GM12874 (cell line): ENCODE measurements around the gene PKD2.

Experiments used
- TF ChIP-seq, protein P1 (sequence below): IDR thresholded peaks from 2 replicates; pipeline ENCODE4 v1.5.1; 2011; ENCODE audit warnings: low read depth, mild to moderate bottlenecking, control low read depth, low read length, moderate library complexity; ENCODE audit not compliant: insufficient read depth

PKD2 gene

DNA sequence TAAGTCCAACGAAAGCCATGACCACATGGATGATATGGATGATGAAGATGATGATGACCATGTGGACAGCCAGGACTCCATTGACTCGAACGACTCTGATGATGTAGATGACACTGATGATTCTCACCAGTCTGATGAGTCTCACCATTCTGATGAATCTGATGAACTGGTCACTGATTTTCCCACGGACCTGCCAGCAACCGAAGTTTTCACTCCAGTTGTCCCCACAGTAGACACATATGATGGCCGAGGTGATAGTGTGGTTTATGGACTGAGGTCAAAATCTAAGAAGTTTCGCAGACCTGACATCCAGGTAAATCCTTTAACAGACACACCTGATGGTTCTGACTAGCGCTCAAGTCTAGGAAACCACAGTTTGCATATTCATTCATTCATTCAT lies 25.9 kb upstream of the PKD2 start:
- TF ChIP-seq, protein P1, sequence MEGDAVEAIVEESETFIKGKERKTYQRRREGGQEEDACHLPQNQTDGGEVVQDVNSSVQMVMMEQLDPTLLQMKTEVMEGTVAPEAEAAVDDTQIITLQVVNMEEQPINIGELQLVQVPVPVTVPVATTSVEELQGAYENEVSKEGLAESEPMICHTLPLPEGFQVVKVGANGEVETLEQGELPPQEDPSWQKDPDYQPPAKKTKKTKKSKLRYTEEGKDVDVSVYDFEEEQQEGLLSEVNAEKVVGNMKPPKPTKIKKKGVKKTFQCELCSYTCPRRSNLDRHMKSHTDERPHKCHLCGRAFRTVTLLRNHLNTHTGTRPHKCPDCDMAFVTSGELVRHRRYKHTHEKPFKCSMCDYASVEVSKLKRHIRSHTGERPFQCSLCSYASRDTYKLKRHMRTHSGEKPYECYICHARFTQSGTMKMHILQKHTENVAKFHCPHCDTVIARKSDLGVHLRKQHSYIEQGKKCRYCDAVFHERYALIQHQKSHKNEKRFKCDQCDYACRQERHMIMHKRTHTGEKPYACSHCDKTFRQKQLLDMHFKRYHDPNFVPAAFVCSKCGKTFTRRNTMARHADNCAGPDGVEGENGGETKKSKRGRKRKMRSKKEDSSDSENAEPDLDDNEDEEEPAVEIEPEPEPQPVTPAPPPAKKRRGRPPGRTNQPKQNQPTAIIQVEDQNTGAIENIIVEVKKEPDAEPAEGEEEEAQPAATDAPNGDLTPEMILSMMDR: no peak

DNA sequence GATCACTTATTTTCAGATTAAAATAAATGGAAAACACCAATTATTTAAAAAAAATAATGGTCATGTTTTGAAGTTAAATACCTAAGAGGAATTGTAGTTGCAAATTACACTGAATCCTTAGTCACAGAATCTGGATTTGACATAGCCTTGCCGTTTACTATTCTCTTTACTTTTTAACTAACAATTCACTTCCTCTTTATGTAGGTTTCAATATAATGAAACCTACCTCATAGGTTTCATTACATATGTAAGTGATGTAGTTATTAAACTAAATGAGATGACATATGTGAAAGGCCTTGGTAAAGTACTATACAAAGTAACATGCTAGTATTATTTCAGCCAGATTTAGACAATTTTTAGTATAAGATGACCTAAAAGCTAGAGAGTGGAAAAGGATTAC lies 25.4 kb upstream of the PKD2 start:
- TF ChIP-seq, protein P1: no peak

DNA sequence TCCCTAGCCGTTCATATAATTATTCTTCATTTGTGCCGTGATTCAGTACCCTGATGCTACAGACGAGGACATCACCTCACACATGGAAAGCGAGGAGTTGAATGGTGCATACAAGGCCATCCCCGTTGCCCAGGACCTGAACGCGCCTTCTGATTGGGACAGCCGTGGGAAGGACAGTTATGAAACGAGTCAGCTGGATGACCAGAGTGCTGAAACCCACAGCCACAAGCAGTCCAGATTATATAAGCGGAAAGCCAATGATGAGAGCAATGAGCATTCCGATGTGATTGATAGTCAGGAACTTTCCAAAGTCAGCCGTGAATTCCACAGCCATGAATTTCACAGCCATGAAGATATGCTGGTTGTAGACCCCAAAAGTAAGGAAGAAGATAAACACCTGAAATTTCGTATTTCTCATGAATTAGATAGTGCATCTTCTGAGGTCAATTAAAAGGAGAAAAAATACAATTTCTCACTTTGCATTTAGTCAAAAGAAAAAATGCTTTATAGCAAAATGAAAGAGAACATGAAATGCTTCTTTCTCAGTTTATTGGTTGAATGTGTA lies 24.9 kb upstream of the PKD2 start:
- TF ChIP-seq, protein P1: no peak

DNA sequence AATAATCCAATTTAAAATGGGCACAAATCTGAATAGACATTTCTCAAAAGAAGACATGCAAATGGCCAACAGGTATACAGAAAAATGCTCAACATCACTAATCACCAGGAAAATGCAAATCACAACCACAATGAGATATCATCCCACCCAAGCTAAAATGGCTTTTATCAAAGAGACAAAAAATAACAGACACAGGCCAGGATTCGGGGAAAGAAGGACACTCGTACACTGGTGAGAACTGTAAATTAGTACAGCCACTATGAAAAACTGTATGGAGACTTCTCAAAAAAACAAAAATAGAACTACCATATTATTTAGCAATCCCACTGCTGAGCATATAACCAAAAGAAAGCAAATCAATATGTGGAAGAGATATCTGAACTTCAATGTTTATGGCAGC lies 23.4 kb upstream of the PKD2 start:
- TF ChIP-seq, protein P1: no peak

DNA sequence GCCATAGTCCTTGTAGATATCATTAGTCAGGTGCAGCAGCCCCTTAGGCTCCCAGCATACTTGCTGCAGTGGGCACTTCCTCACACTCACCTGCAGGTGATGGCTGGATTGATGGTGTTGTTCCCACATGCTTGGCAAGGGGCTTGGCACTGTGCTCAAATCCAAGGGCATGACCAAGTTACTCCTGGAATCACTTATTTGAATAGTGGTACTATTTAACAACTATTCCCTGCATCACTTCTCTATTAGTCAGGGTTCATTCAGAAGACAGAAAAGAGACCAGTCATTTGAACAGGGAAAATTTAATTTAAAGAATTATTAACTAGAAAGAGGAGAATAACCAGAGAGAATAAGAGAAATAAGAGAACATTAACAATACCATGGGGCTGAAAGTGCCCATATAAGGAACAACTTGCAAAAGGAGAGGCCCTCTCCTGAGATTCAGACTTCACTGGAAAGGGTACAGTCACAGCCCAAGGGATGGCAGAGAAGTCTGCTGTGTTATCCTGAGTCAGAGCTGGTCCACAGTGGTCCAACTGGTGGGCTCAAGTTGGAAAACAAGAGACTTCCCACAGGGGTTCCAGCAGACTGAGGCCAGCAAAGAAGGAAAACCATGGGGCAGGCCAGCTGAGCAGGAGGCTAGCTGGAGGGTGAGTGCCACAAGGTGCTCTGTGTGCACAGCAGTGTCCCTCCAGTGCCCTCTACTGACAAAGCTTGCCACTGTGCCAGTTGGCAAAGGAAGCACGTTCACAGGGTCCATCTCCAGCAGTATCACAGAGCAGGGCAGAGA lies 22.1 kb upstream of the PKD2 start:
- TF ChIP-seq, protein P1: peak; percentile 76

DNA sequence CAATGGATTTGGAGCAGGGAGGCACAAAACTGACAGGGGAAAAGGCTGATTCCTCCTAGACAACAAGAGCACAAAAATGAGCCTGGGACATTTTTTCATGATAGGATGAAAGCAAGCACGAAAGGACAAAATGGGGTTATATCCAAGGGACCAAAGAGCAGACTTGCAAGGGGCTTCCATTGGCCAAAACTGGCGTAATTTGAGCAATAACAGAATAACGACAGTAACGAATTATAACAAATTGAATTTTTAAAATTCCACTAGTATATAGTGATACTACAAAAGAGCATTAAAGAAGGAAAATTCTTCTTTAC lies 21.6 kb upstream of the PKD2 start:
- TF ChIP-seq, protein P1: no peak

DNA sequence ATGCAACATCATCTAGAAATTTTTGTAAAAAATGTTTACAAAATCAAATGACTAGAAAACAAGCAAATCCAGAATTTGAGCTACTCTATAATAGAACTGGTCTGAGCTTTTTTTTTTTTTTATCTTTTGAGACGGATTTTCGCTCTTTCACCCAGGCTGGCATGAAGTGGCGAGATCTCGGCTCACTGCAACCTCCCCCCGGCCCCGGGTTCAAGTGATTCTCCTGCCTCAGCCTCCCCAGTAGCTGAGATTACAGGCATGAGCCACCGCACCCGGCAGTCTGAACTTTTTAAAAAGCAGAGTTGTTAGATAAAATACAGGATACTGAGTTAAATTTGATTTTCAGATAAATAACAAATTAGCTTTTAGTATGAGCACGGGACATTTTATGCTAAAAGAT lies 20.9 kb upstream of the PKD2 start:
- TF ChIP-seq, protein P1: no peak
